Measurements from ENCODE around the gene SLIT3.

Gene SLIT3

DNA sequence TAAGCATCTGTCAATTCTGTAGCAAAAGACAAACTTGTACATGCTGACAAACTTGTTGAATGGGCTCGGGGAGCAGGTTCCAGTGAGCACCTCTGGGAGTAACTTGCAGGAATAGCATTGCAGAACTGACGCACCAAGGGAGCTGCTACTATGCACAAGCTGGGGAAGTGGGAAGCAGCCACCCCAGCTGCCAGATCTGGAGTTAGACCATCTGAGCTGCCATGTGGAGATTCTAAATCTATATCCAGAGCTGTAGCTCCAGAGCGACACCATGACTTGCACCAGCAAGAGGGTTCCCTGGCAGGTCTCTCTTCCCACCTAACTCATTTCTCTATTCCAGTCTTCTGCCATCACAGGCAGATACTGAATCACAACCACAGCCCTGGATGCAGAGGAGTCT lies 375.8 kb downstream of the SLIT3 start:
- Histone ChIP-seq H3K27ac (ENCODE audit: low read length) (no peak overlapping the region), H3K4me1 (ENCODE audit: insufficient read depth, low read length) (peaks cover 3% of the 10 kb centered on the region; the same call in 1 of the 2 replicates), H3K4me3 (ENCODE audit: low read length) (no peak overlapping the region), H3K9ac (ENCODE audit: low read depth, low read length) (no peak overlapping the region), H3K27me3 (ENCODE audit: insufficient read depth, low read length) (peaks cover 11% of the 10 kb centered on the region; the same call in 1 of the 2 replicates), H3K36me3 (ENCODE audit: insufficient read depth, low read depth, low read length) (no peaks in the 10 kb centered on the region), H3K9me3 (ENCODE audit: insufficient read depth, low read depth, low read length) (no peaks in the 10 kb centered on the region)

DNA sequence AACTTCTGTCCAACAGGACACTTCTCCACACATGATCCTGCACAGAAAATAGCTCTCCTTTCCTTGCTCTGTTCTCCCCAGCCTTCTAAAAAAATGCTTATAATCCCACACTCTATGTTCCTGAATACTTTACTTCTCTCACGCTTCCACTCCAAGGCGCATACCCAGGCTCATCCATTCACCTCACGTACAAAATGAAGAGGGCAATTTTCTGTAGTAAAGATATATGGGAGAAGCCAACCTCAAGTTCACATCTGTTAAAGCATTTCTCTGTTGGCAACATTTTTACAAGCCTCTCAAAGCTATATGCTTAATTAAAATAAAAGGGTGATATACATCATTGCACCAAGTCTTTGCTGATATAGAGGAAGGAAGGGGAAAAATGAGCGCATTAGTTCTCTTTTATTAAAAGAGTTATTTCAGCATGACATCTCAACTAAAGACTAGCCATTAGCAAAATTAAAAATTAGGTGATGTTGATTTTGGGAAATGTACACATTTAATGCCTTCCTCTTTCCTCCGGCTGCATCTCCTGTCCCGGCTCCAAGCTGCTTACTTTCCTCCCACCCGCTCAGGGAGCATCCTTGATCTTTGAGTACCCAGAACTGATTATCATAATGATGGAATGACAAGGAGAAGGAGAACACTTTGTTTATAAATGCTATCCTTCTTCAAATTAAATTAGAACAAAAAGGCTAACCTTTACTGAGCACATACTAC lies 379.6 kb downstream of the SLIT3 start:
- Histone ChIP-seq H3K9me3 (ENCODE audit: insufficient read depth, low read depth, low read length) (no peaks in the 10 kb centered on the region), H3K9ac (ENCODE audit: low read depth, low read length) (no peak overlapping the region), H3K4me3 (ENCODE audit: low read length) (no peak overlapping the region), H3K27ac (ENCODE audit: low read length) (no peak overlapping the region), H3K4me1 (ENCODE audit: insufficient read depth, low read length) (peaks cover 3% of the 10 kb centered on the region; the same call in 1 of the 2 replicates), H3K36me3 (ENCODE audit: insufficient read depth, low read depth, low read length) (no peaks in the 10 kb centered on the region), H3K27me3 (ENCODE audit: insufficient read depth, low read length) (peaks cover 16% of the 10 kb centered on the region; the same call in 1 of the 2 replicates)

DNA sequence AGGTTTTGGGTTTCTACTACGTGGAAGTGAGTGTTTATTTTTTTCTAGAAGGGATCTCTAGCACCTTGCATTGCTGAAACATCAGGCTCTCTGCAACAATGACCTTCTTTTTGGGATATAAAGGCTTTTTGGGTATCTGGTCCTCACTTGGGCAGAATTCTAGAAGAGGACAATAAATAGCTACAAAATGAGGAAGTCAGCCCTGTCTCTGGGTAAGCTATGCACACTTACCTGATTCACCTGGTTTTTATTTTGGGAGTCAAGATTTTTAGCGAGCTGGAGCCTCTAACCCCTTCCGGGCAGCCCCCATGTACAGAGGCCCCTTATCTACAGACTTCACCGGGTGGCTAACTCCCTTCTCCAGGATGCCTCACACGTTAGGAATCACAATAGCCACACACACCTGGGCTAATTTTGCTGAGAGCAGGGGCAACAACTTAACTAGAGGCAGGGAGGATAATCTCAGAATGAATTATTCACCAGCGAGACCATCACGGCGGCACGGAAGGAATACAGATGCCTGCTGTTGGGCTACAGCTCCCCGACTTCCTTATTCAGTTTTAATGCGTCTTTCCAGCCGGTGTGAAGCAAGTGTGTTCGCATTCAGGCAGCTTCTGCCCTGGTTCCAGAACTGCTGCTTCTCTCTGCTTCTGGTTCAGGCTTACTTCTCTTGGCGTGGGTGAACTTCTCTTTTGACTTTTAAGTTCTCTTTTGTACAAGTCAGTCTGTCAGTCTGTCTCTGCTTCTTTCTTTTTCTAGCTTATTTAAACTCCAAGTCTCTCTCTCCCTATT lies 380.7 kb downstream of the SLIT3 start:
- no peak overlapping the region for H3K4me3 ChIP-seq (ENCODE audit: low read length)
- H3K36me3 ChIP-seq (ENCODE audit: insufficient read depth, low read depth, low read length) = no peaks in the 10 kb centered on the region
- H3K9me3 ChIP-seq (ENCODE audit: insufficient read depth, low read depth, low read length) = no peaks in the 10 kb centered on the region
- H3K9ac ChIP-seq (ENCODE audit: low read depth, low read length) = no peak overlapping the region
- peaks cover 3% of the 10 kb centered on the region; the same call in 1 of the 2 replicates for H3K4me1 ChIP-seq (ENCODE audit: insufficient read depth, low read length)
- H3K27me3 ChIP-seq (ENCODE audit: insufficient read depth, low read length) = peaks cover 16% of the 10 kb centered on the region; the same call in 1 of the 2 replicates
- H3K27ac ChIP-seq (ENCODE audit: low read length) = no peak overlapping the region

DNA sequence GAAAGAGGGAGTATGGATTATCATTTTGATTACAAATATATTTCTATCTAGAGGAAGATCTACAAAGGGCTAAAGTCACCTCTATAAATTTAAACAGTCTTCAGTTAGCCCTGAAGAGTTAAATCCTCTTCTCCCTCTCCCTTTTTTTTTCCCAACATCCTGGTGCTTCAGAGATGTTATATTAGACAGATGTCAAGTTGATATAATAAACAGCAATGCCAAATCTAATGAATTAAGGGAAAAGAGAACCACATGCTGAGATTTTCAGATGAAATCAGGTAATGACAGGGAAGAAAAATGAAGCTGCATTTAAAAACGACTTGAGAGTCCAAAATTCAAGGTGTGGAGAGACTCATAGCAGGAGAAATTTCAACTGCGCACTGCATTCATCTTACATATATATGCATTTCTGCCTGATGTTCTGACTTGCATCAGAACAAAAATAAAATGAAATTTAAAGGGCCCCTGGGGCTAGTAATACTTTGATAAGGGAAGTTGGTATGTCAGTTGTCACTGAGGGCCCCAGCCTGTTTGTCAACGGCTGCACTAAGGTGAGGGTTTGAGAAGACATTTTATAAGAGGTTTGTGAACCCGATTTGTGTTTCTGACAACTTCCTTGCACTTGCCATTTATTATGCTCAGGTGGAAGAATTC lies 382.9 kb downstream of the SLIT3 start:
- Histone ChIP-seq H3K4me3 (ENCODE audit: low read length) (no peak overlapping the region), H3K36me3 (ENCODE audit: insufficient read depth, low read depth, low read length) (no peaks in the 10 kb centered on the region), H3K9ac (ENCODE audit: low read depth, low read length) (no peak overlapping the region), H3K27ac (ENCODE audit: low read length) (no peak overlapping the region), H3K27me3 (ENCODE audit: insufficient read depth, low read length) (peaks cover 16% of the 10 kb centered on the region; the same call in 1 of the 2 replicates), H3K4me1 (ENCODE audit: insufficient read depth, low read length) (peaks cover 3% of the 10 kb centered on the region; the same call in 1 of the 2 replicates), H3K9me3 (ENCODE audit: insufficient read depth, low read depth, low read length) (no peaks in the 10 kb centered on the region)

DNA sequence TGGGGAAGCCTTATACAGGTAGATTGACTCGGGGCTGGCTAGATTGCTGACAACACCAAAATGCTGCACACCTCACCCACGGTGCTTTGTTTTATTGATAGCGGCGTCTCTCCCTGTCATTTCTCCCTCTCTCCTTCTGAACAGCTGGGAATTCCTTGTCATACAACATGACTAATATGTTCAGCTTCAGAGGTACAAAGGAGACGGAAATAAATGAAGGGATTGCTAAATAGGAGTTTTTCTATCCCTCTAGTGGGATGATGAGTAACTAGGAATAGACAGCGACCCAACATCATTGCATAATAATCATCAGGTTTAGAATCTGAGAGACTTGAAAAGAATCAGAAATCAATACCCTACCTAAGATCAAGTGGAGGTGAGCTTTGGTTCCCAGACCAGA lies 384.1 kb downstream of the SLIT3 start:
- no peak overlapping the region for H3K4me3 ChIP-seq (ENCODE audit: low read length)
- peaks cover 3% of the 10 kb centered on the region; the same call in 1 of the 2 replicates for H3K4me1 ChIP-seq (ENCODE audit: insufficient read depth, low read length)
- H3K27me3 ChIP-seq (ENCODE audit: insufficient read depth, low read length) = peaks cover 16% of the 10 kb centered on the region; the same call in 1 of the 2 replicates
- no peak overlapping the region for H3K9ac ChIP-seq (ENCODE audit: low read depth, low read length)
- no peaks in the 10 kb centered on the region for H3K9me3 ChIP-seq (ENCODE audit: insufficient read depth, low read depth, low read length)
- H3K36me3 ChIP-seq (ENCODE audit: insufficient read depth, low read depth, low read length) = no peaks in the 10 kb centered on the region
- no peak overlapping the region for H3K27ac ChIP-seq (ENCODE audit: low read length)

DNA sequence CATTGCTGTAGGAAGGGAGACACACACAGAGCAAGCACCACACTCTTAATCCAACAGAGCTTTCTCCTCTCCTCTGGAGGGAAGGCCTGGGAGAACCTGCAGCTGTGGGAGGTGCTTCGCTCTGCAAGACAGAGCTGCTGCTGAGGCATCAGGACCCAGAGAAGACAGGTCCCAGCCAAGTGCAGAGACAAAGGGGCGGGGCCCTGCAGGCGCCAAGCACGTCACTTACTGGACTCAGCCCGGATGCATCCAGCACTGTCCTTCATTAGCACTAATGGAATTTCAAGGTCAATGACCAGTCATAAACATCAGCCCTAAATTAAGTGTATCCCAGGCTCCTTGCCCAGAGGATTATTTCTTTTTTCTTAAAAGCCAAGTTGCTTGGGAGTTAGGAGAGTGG lies 384.7 kb downstream of the SLIT3 start:
- no peak overlapping the region for H3K27ac ChIP-seq (ENCODE audit: low read length)
- H3K9me3 ChIP-seq (ENCODE audit: insufficient read depth, low read depth, low read length) = no peaks in the 10 kb centered on the region
- H3K4me3 ChIP-seq (ENCODE audit: low read length) = no peak overlapping the region
- H3K27me3 ChIP-seq (ENCODE audit: insufficient read depth, low read length) = peaks cover 16% of the 10 kb centered on the region; the same call in 1 of the 2 replicates
- H3K9ac ChIP-seq (ENCODE audit: low read depth, low read length) = no peak overlapping the region
- H3K4me1 ChIP-seq (ENCODE audit: insufficient read depth, low read length) = peaks cover 3% of the 10 kb centered on the region; the same call in 1 of the 2 replicates
- H3K36me3 ChIP-seq (ENCODE audit: insufficient read depth, low read depth, low read length) = no peaks in the 10 kb centered on the region

DNA sequence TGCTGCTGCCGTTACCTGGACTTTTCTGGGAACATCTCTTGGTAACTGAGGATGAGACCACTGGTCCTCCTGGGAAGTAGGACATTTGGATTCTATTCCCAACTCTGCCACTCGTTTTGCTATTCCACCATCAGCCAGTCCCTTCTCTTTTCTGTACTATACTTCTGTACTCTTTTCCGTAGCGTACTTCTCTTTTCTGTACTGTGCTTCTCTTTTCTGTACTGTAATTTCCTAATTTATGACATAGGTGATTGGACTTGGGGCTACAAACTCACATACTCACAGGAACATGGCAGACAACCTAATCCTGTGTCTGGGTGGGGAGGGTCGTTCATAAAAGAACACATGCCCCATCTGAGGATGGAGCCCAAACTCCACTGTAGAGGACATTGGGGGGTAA lies 386.4 kb downstream of the SLIT3 start:
- Histone ChIP-seq H3K27me3 (ENCODE audit: insufficient read depth, low read length) (no peaks in the 10 kb centered on the region), H3K9ac (ENCODE audit: low read depth, low read length) (no peak overlapping the region), H3K4me1 (ENCODE audit: insufficient read depth, low read length) (no peaks in the 10 kb centered on the region; the same call in 1 of the 2 replicates), H3K36me3 (ENCODE audit: insufficient read depth, low read depth, low read length) (no peaks in the 10 kb centered on the region), H3K27ac (ENCODE audit: low read length) (no peak overlapping the region), H3K4me3 (ENCODE audit: low read length) (no peak overlapping the region), H3K9me3 (ENCODE audit: insufficient read depth, low read depth, low read length) (no peaks in the 10 kb centered on the region)

DNA sequence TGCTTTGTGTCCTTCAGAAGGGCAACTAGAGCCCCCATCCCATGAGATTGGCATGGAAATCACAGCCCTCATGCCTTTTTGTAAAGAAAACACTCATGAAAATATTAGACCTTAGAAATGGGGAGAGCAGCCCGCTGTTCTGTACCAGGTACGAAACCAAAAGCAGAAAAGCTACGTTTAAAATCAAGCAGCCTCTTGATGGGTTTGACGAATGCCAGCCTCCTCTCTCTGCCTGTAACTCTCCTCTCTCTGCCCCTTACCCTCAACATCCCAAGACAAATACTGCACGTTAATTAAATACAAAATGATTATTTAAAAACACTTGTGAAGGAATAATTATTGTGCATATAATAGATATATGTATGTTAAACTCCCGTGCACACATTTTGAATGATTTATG lies 390.1 kb downstream of the SLIT3 start:
- Histone ChIP-seq H3K4me3 (ENCODE audit: low read length) (no peak overlapping the region), H3K27ac (ENCODE audit: low read length) (no peak overlapping the region), H3K36me3 (ENCODE audit: insufficient read depth, low read depth, low read length) (no peaks in the 10 kb centered on the region), H3K27me3 (ENCODE audit: insufficient read depth, low read length) (no peaks in the 10 kb centered on the region), H3K4me1 (ENCODE audit: insufficient read depth, low read length) (no peaks in the 10 kb centered on the region; the same call in 1 of the 2 replicates), H3K9ac (ENCODE audit: low read depth, low read length) (no peak overlapping the region), H3K9me3 (ENCODE audit: insufficient read depth, low read depth, low read length) (no peaks in the 10 kb centered on the region)

DNA sequence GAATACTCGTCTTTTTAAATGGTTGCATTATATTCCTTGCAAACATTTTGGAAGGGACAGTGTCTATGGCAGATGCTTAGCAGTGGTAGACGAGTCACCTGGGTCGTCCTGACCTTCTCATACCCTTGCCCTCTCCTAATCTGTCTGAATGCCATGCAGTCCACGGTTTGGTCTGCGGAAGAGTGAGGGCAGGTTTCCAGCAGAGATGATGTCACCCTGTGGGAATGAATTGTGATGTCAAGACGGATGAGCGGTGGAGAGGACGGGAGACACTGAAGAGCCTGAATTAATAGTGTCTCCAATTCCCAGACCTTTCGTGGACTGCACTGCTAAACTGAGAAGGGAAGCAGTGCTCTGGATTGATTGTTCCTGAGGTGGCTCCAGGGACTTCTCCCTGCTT lies 392.7 kb downstream of the SLIT3 start:
- Histone ChIP-seq H3K9ac (ENCODE audit: low read depth, low read length) (no peak overlapping the region), H3K9me3 (ENCODE audit: insufficient read depth, low read depth, low read length) (no peaks in the 10 kb centered on the region), H3K4me3 (ENCODE audit: low read length) (no peak overlapping the region), H3K27me3 (ENCODE audit: insufficient read depth, low read length) (no peaks in the 10 kb centered on the region), H3K4me1 (ENCODE audit: insufficient read depth, low read length) (no peaks in the 10 kb centered on the region; the same call in 1 of the 2 replicates), H3K27ac (ENCODE audit: low read length) (no peak overlapping the region), H3K36me3 (ENCODE audit: insufficient read depth, low read depth, low read length) (no peaks in the 10 kb centered on the region)

DNA sequence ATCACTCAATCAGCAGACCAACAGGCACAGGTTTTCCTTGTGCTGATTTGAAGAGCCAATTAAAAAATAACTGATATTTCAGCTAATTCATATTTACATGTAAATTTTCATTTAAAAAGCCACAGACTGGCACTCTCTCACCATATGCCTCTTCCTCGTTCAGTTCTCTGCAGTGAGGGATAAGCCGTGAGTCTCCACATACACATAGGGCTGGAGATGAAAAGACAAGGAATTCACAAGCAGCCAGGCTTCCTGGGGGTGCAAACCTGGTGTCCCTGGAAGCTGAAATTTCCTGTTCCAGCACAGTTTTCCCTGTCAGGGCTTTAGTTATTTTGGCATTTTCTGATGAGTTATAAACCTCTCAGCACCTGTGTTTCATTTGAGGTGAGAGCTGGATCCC lies 397.9 kb downstream of the SLIT3 start:
- Histone ChIP-seq H3K27me3 (ENCODE audit: insufficient read depth, low read length) (no peaks in the 10 kb centered on the region), H3K27ac (ENCODE audit: low read length) (no peak overlapping the region), H3K9me3 (ENCODE audit: insufficient read depth, low read depth, low read length) (no peaks in the 10 kb centered on the region), H3K4me3 (ENCODE audit: low read length) (no peak overlapping the region), H3K9ac (ENCODE audit: low read depth, low read length) (no peak overlapping the region), H3K36me3 (ENCODE audit: insufficient read depth, low read depth, low read length) (no peaks in the 10 kb centered on the region), H3K4me1 (ENCODE audit: insufficient read depth, low read length) (no peaks in the 10 kb centered on the region; the same call in 1 of the 2 replicates)

DNA sequence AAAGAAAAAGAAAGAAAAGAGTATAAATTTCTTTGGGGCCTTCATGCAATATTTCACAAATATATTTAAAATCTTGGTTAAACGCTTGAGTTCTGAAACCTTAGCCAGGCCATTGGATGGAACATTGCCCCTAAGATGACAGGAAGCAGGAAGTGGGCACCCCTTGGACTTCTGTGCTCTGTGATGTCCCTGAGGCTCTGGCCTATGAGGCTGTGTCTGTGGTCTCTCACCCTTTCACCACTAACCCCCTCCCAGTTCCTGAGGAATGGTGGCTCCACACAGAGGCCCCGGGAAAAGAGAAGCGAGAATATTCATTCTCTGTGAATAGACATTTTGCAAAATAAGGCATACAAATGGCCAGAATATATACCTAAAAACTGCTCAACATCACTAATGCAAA lies 401.3 kb downstream of the SLIT3 start:
- Histone ChIP-seq H3K4me3 (ENCODE audit: low read length) (no peak overlapping the region), H3K9me3 (ENCODE audit: insufficient read depth, low read depth, low read length) (no peaks in the 10 kb centered on the region), H3K36me3 (ENCODE audit: insufficient read depth, low read depth, low read length) (no peaks in the 10 kb centered on the region), H3K9ac (ENCODE audit: low read depth, low read length) (no peak overlapping the region), H3K27ac (ENCODE audit: low read length) (no peak overlapping the region), H3K27me3 (ENCODE audit: insufficient read depth, low read length) (no peaks in the 10 kb centered on the region), H3K4me1 (ENCODE audit: insufficient read depth, low read length) (no peaks in the 10 kb centered on the region)

Data from iPS-20b (cell line).